Activated T-helper 1 cell treated with anti-CD3 and anti-CD28 coated beads, Interleukin-2, amount 50 U/mL, for 16 hours (primary cell): ENCODE data around the gene HEXIM1.
A peak's percentile ranks its signal among the peaks of the same experiment; 100 is the strongest.

Source experiments
- DNase-seq, 2 donors: peaks; one replicate each; pipeline ENCODE4 v3.0.0-alpha.2; 2020; ENCODE audit warnings: low read depth in 1 of 2, low spot score in 1 of 2

The HEXIM1 gene

DNA sequence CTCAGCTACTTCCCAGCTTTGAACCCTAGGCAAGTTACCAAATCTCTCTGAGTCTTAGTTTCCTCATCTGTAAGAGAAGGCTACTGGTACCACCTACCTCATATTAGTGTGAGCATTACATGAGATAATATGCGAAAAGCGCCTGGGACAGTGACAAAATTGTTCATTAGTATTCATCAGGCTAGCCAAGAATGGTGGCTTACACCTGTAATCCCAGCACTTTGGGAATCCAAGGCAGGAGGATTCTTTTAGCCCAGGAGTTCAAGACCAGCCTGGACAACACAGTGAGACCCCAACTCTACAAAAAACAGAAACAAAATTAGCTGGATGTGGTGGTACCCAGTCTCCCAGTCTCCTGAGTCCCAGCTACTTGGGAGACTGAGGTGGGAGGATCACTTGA is 19.3 kb upstream of the HEXIM1 start:
- DNase-seq, result no peak

DNA sequence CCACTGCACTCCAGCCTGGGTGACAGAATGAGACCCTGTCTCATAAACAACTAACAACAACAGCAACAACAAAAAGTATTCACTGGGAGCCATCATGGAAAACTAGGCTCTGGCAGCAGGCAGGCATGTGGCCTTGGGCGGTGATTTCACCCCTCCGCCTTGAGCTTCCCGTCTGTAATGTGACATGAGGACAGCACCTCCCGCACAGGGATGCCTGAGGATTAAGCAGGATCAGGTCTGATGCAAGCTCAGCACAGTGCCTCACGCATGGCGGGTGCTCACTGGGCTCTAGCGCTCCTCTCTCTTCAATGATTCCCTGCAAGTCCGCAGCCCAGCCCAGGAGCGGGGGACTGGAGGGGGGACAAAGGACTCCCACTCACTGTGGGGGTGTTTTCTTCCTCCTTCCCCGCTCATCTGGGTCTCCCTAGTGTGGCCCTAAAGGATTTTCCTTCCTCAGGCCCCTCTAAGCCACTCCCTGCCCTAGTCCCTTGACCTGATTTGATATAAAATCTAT is 18.8 kb upstream of the HEXIM1 start:
- DNase-seq, result no peak

GRCh38 chr17:45129940-45130680 is 18.2 kb upstream of the HEXIM1 start:
- DNase-seq, result no peak

DNA sequence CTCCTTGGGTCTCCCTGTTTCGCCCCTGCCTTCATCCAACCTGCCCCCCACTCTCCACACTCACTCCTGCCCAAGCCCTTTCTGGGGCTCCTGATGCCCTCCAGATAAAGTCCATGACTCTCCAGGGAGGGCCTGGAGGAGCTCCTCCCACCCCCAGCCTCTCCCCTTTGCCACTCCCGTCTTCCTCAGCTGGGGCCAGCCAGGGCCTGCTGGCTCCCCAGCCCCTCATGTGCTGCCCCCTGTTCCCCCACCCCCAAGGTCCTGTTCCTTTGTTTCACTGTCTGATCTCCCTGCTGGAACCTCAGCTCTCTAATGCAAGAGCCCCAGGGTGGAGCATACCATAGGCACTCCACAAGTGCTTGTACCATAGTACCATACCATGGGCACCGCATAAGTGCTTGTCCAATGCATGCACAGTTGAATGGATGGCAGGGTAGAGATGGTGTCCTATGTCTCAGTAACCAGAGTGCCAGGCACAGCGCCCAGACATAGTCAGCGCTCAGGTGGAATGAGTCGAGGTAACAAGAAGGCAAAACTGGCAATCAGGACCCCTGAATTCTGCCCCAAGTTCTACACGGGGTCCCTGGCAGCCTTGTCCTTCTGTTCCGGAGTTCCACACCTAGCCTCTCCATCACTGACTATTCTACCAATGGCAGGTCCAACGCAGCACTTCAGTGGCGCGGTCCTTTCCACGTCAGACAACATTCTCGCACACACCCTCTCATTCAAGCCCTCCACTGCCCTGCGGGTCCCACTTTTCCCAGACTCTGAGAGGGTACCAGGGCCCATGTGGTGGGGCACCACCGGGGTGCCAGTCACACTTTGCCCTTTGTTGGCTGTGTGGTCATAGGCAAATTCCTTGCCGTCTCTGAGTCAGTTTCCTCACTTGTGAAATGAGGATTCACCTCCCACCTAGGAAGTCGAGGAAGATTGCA is 17.3 kb upstream of the HEXIM1 start:
- DNase-seq, result no peak

GRCh38 chr17:45131616-45132319 is 16.5 kb upstream of the HEXIM1 start:
- DNase-seq, result peak in 1 of 2 donors; percentile 37

GRCh38 chr17:45132320-45132571 is 16.0 kb upstream of the HEXIM1 start, which contains the start of gene PLCD3:
Gene PLCD3 (minus strand): TSS chr17:45132515. CDS start chr17:45132410, 105 bp downstream.
- no peak for DNase-seq

GRCh38 chr17:45132572-45133463 is 15.5 kb upstream of the HEXIM1 start:
- DNase-seq, result peak; percentile 52 to 56

DNA sequence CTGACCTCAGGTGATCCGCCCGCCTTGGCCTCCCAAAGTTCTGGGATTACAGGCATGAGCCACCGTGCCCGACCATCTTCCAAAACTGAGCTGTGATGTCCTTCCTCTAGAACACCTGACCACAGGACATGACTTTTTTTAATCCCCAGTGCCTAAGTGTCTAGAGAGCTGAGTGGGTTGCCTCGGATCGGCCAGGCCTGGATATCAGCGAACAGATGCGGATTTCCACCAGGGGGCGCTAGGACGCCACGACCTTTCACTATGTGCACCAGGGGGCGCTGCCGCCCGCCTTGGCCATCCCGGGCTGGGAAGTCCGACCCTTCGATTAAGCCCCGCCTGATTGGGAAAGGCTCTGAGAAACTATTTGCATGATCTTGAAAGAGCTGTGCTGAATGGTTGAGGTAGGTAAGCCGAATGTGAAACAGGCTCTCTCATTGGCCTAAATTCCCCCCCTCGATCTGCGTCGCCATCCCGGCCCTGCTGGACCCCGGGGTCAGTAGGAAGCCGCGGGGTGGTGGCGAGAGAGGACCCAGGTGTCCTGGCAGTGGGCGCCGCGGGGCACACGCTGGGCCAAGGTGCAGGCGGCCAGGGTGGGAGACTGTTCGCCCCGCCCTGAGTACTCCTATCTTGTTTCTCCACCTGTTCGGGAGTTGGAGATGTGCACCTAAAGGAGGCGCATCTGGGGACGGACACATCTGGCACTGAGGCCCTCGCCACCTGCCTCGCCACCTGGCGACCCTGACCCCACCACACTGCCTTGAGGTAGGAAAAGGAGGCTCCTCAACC is 12.9 kb upstream of the HEXIM1 start, which contains the start of gene ACBD4:
Gene ACBD4, plus strand, starts transcription at position 496 of the 786 bp plus-strand sequence. CDS start 458 bp downstream, outside the sequence.
- DNase-seq, result peak; percentile 97

DNA sequence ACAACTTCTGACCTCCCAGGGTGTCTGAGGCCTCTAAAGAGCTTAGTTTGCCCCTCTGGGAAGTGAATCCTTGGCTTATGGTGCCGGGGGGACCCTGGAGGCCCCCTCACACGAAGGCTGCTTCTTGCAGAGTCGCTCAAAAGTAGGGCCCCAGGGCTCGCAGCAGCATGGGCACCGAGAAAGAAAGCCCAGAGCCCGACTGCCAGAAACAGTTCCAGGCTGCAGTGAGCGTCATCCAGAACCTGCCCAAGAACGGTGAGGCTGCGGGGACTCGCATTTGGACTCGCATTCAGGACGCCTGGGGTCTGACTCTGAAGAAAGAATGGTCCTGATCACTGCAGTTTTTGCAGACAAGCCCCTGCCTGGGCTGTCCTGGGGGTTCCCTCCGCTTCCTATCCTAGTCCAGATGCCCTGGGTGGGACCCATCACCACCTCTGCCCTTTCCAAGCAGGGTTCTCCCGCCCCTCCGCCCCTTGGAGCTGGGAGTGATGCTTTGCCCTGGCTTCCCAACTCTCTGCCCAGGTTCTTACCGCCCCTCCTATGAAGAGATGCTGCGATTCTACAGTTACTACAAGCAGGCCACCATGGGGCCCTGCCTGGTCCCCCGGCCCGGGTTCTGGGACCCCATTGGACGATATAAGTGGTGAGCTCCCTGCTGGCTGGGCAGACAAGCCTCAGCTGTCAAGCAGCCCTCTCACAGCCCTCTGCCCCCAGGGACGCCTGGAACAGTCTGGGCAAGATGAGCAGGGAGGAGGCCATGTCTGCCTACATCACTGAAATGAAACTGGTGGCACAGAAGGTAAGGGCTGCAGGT is 12.1 kb upstream of the HEXIM1 start:
- no peak for DNase-seq

- no peak for DNase-seq
Measured at GRCh38 chr17:45136846-45137560, 11.3 kb upstream of the HEXIM1 start.

DNA sequence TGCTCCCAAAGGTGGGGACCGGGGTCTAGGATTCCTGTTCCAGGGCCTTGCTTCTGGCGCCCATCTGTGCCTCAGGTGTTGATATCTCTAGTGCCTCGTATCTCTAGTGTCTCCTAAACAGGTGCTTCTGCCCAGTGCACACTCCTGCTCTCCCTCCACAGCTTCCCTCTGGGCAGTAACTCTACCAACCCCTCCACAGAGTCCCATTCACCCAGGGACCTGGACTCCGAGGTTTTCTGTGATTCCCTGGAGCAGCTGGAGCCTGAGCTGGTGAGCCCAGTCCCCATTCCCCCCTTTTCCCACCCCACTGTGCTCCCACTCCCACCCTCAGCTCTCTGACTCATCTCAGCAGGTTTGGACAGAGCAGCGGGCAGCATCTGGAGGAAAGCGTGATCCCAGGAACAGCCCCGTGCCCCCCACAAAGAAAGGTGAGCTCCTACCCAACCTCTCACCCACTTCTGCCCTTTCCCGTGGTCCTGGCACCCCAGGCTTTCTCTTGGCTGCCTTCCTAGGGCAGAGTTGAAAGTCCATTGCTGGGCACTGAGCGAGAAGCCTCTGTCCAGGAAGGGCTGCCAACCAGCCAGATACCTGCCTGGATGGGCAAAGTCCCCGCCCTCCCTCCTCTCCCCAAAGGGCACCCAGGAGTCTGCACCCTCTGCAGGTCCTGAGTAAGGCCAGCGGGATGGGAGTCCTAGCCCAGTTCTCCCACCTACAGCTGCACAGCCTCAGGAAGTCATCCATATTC is 10.5 kb upstream of the HEXIM1 start:
- no peak for DNase-seq

DNA sequence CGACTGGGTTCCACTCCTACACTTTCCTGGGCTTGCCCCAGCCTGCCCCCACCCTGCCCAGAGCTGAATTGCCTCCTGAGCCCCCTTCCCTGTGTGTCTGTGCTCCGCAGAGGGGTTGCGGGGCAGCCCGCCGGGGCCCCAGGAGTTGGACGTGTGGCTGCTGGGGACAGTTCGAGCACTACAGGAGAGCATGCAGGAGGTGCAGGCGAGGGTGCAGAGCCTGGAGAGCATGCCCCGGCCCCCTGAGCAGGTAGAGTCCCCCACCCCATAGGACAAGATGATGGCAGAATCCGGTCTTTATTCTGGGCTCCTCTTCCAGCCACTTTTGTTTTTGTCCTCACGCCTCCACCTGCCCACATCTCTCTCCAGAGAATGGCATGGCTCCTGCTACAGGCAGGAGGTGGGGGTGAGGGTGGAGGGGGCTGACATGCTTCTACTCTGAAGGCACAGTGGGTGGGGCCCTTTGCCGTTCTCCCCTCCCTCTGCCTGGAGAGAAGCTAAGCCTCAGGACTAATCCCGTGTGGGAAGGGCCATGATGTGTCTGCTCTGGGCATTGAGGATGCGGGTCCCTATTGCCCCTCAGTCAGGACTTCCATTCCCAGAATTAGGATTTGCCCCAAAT is 9.3 kb upstream of the HEXIM1 start:
- no peak for DNase-seq

- no peak for DNase-seq
Measured at GRCh38 chr17:45139533-45139920, 8.7 kb upstream of the HEXIM1 start.

DNA sequence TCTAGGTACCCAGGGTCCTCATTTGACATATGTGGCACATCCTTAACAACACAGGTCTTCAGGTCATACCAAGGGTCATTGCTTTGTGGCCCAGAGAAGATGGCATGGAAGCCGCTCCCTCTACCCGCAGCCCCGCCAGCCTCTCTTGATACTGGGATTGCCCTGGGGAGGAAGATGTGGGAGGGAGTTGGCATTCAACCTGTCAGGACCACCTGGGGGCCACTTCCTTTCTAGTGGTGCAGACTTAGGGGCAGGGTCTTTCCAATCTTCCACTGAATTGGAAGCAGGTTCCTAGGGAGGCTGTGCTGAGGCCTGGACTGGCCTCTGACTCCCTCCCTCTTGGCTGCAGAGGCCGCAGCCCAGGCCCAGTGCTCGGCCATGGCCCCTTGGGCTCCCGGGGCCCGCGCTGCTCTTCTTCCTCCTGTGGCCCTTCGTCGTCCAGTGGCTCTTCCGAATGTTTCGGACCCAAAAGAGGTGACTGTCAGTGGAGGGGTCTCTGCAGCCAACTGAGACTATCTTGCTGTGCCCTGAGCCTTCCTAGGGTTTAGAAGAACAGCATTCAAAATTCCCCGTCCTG is 5.1 kb upstream of the HEXIM1 start:
- no peak for DNase-seq

DNA sequence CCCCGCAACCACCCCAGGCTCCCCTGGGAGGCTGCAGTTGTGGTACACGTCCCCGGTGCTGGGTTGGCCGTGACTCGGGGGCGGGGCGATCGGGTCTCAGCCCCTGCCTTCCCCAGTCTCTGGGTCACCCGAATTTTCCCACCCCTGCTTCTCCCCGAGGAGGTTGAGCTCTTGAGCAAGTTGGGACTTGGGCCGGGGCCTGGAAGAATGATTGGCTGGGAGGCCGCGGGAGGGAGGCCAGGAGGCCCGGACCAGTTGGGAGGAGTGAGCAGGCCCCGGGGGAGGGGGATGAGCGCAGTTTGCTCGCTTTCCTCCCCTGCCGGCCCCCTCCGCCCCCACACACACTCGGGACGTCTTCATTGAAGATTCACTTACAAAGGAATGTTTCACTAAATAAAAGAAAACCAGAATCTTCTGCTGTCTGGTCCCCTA is 4.5 kb upstream of the HEXIM1 start:
- no peak for DNase-seq

DNA sequence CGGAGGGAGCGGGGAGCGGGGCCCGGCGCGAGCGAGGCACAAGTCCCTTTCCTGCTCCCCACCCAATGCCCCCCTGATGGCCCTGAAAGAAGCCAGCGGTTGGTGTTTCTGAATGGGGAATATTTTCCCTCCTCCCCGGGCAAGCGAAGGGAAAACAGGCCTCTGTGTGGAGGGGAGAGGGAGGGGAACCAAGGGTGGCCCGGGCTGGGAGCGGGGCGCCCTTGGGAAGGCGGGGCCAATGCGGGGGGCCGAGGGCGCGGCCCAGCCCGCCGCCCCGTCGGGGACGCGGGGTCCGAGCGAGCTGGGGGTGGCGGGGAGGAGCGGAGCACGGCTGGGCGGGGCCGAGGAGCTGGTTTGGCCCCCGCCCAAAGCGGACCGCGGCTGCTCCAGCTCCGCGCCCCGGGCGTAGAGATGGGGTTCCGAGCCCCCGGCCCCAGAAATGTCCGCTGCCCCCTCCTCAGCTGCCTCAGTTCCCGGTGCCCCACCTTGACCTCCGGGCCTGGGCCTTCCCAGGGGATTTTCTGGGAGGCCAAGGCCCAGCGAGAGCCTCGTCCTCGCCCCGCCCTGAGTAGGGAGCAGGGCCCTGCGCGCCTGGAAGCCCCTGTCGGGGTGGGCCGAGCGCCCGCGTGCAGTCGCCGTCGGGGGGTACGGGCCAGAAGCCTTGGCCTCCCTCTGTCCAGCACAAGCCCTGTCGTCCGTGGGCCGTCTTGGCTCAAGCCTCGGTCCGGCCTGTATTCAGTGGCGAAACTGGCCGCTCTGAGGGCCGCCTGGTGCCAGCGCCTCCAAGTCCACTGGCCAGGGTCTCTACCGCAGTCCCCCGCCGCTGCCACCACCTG is 3.9 kb upstream of the HEXIM1 start:
- DNase-seq, result no peak
